OCI-LY7 (cell line): ENCODE results near the gene DSCAM.

Source experiments
- EZH2phosphoT487 ChIP-seq: fragments of 200-600 bp; sonication (generic); IDR thresholded peaks from 2 replicates; pipeline ENCODE4 v1.6.1; 2018; ENCODE audit warnings: low read depth, borderline replicate concordance, mild to moderate bottlenecking, mixed run types, antibody characterized with exemption, low read length, moderate library complexity, mixed read lengths
- TF ChIP-seq, protein P1 (sequence below): fragments of 200-600 bp; sonication (generic); conservative IDR thresholded peaks from 2 replicates; pipeline ENCODE4 v1.5.1; 2014; ENCODE audit warnings: mild to moderate bottlenecking, antibody characterized with exemption, low read length, moderate library complexity, mixed read lengths

DNA sequence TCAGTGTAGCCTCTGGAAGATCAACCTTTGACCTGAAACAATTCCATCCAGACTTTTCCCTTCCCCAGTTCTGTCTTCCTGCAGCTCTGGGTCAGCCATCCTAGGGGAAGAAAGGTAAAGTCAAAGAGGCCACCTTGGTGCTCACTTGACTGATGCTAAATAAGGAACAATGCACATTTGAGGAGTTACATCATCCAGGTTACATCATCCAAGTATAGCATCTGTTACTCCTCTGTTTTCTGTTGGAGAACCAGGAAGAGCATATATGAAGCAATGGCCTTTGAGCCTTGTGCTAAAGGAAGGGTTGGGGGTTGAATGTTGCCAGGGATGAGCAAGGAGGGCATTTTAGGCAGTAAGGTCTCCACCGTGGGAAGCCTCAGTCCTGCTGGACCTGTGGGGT lies 3.1 kb upstream of the DSCAM start:
- TF ChIP-seq, protein P1, sequence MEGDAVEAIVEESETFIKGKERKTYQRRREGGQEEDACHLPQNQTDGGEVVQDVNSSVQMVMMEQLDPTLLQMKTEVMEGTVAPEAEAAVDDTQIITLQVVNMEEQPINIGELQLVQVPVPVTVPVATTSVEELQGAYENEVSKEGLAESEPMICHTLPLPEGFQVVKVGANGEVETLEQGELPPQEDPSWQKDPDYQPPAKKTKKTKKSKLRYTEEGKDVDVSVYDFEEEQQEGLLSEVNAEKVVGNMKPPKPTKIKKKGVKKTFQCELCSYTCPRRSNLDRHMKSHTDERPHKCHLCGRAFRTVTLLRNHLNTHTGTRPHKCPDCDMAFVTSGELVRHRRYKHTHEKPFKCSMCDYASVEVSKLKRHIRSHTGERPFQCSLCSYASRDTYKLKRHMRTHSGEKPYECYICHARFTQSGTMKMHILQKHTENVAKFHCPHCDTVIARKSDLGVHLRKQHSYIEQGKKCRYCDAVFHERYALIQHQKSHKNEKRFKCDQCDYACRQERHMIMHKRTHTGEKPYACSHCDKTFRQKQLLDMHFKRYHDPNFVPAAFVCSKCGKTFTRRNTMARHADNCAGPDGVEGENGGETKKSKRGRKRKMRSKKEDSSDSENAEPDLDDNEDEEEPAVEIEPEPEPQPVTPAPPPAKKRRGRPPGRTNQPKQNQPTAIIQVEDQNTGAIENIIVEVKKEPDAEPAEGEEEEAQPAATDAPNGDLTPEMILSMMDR: no peak
- no peak for TF ChIP-seq EZH2phosphoT487
